PFSK-1 (cell line): ENCODE measurements around the gene PCDH15.

Experiments used
- FOXP2 ChIP-seq: optimal IDR thresholded peaks from 2 replicates; pipeline ENCODE3; 2011; ENCODE audit warnings: borderline replicate concordance, control low read depth, inconsistent platforms; ENCODE audit not compliant: insufficient read depth; ENCODE audit errors: extremely low read length, extremely low read depth
- POLR2AphosphoS5 ChIP-seq: IDR thresholded peaks from 2 replicates; pipeline ENCODE4 v1.6.1; 2012; ENCODE audit warnings: low read depth, mild to moderate bottlenecking, control low read depth, low read length, moderate library complexity
- SIN3A ChIP-seq: IDR thresholded peaks from 2 replicates; pipeline ENCODE4 v1.6.1; 2012; ENCODE audit warnings: mild to moderate bottlenecking, low read length, moderate library complexity, borderline replicate concordance; ENCODE audit not compliant: insufficient read depth
- TAF1 ChIP-seq: IDR thresholded peaks from 2 replicates; pipeline ENCODE4 v1.6.1; 2012; ENCODE audit warnings: low read length, control low read depth, borderline replicate concordance; ENCODE audit not compliant: insufficient read depth
- TF ChIP-seq, protein P1 (sequence below), 2 experiments: IDR thresholded peaks; 2 replicates each; pipeline versions ENCODE4 v1.6.1 to v1.8.0; 2011 to 2012; ENCODE audit warnings: low read depth in 2 of 2, low read length in 2 of 2, control low read depth in 1 of 2, inconsistent platforms in 1 of 2, mild to moderate bottlenecking in 1 of 2, moderate library complexity in 1 of 2; ENCODE audit not compliant: insufficient read depth in 1 of 2

The PCDH15 gene

DNA sequence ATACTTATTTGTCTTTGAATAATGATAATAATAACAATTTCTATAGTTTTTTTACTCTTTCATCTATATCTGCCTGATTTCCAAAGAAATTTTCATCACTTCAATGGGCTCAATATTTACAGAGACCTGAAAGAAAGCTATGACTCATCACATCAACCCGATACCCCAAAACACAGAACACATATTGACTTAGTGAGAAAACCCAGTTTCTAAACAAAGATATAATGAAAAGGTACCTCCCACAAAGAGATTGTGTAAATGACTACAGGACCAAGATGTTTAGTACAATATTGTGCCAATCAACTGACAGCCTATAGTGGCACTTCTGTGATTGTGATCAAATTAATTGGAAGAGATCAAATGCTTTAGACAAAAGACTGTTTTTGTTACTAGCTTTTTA lies 133.9 kb downstream of the PCDH15 start:
- no peak for TF ChIP-seq TAF1
- TF ChIP-seq FOXP2: no peak
- TF ChIP-seq, protein P1, sequence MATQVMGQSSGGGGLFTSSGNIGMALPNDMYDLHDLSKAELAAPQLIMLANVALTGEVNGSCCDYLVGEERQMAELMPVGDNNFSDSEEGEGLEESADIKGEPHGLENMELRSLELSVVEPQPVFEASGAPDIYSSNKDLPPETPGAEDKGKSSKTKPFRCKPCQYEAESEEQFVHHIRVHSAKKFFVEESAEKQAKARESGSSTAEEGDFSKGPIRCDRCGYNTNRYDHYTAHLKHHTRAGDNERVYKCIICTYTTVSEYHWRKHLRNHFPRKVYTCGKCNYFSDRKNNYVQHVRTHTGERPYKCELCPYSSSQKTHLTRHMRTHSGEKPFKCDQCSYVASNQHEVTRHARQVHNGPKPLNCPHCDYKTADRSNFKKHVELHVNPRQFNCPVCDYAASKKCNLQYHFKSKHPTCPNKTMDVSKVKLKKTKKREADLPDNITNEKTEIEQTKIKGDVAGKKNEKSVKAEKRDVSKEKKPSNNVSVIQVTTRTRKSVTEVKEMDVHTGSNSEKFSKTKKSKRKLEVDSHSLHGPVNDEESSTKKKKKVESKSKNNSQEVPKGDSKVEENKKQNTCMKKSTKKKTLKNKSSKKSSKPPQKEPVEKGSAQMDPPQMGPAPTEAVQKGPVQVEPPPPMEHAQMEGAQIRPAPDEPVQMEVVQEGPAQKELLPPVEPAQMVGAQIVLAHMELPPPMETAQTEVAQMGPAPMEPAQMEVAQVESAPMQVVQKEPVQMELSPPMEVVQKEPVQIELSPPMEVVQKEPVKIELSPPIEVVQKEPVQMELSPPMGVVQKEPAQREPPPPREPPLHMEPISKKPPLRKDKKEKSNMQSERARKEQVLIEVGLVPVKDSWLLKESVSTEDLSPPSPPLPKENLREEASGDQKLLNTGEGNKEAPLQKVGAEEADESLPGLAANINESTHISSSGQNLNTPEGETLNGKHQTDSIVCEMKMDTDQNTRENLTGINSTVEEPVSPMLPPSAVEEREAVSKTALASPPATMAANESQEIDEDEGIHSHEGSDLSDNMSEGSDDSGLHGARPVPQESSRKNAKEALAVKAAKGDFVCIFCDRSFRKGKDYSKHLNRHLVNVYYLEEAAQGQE (IDR thresholded peaks at IDR 0.05; ENCODE audit: insufficient read depth in 1 of 2, low read depth in 2 of 2, low read length in 2 of 2): no peak
- no peak for TF ChIP-seq SIN3A
- no peak for TF ChIP-seq POLR2AphosphoS5

DNA sequence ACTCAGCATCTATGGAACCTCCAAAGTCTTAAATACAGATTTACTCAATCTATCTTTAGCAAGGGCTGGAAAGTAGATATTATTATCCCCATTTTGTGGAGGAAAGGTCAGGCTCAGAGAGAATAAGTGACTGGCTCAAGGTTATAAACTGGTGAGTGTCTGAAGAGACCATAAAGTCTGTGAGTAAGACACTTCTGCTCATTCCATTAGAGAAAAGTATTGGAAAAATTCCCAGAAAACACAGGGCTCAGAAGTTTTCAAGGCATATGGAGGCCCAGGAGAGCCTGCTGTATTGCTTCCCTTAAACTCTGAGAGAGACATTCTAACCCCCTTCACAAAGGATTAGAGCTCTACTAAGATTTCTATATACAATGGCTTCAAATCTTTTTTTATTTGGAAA lies 134.8 kb downstream of the PCDH15 start:
- TF ChIP-seq, protein P1 (IDR thresholded peaks at IDR 0.05; ENCODE audit: insufficient read depth in 1 of 2, low read depth in 2 of 2, low read length in 2 of 2): no peak
- TF ChIP-seq SIN3A (no peak), POLR2AphosphoS5 (no peak), FOXP2 (no peak), TAF1 (no peak)

DNA sequence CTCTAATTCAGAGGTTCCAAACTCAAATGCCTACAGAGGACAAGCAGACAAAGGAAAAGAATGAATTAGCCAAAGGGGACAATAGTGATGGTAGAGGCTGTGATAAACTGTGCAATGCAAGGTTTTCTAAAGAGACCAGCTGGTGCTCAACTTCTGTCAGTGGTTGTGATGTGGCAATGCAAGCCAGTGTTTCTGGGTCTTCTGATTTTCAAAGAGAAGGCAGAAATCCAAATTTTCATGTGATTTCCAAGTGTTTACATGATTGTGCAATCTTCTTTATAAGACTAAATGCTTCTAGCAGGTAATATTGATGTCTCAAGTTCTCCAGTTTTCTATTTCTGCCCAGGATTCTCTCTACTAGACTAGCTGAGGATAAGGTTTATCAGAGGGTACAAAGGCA lies 135.9 kb downstream of the PCDH15 start:
- TF ChIP-seq TAF1 (no peak), SIN3A (no peak), FOXP2 (no peak), POLR2AphosphoS5 (no peak)
- TF ChIP-seq, protein P1 (IDR thresholded peaks at IDR 0.05; ENCODE audit: insufficient read depth in 1 of 2, low read depth in 2 of 2, low read length in 2 of 2): no peak

DNA sequence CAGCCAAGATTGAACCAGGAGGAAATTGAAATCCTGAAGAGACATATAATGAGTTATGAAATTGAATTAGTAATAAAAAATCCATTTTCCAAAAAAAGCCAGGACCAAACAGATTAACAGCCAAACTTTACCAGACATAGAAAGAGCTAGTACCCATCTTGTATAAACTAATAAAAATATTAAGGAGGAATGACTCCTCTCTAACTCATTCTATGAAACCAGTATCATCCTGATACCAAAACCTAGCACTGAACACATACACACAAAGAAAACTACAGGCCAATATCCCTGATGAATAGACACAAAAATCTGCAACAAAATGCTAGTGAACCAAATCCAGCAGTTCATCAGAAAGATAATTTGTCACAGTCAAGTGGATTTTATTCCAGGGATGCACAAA lies 140.6 kb downstream of the PCDH15 start:
- TF ChIP-seq SIN3A: no peak

DNA sequence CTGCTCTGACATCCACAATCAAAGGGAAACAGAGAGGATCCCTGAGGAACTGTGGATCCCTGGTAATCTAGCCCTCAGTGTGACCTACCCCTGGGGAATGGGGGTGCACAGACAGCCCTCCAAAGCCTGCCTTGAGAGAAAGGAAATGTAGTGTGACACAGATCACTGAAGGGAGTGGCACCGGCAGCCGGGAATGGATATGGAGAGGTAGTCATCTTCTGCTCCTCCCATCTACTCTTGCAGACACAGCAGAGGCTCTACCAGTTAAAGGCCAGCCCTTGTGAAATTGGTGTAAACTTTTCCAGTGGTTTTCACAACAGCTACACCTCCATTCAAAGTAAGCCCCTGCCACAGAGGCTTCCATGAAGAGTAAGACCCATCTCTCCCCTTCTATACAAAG lies 144.4 kb downstream of the PCDH15 start:
- TF ChIP-seq, protein P1 (IDR thresholded peaks at IDR 0.05; ENCODE audit: insufficient read depth in 1 of 2, low read depth in 2 of 2, low read length in 2 of 2): no peak
- TF ChIP-seq FOXP2 (no peak), TAF1 (no peak), SIN3A (no peak), POLR2AphosphoS5 (no peak)
